ENCODE measurements around the gene ITGB8.

- TF ChIP-seq CTCF (IDR thresholded peaks at IDR 0.05) (no peak), ZFX (IDR thresholded peaks at IDR 0.05; ENCODE audit: borderline replicate concordance) (no peak)
These were observed 13.7 kb downstream of the ITGB8 start for GRCh38 chr7:20344396-20344795.

Measured in 22Rv1 (cell line).